ENCODE measurements around the gene DDX11. TPM values are rescaled to one million over a fixed set of nuclear protein-coding genes. Genes with fewer than 3 reads are reported as not detected.

Gene DDX11
- total and polyA plus RNA-seq, 2 donors (not counting 1 experiment from before 2014, with no cell fraction given) = 68.0 to 90.2 TPM

- peak overlapping the region; percentile 46 for H3K27ac Mint-ChIP-seq
- Histone ChIP-seq H3K9ac (ENCODE audit: low read length) (peak overlapping the region; percentile 56), H3K4me2 (replicated peaks; ENCODE audit: low read depth, low read length, poor library complexity, severe bottlenecking) (peak overlapping the region; percentile 84), H3K9me3 (ENCODE audit: control extremely low read depth in 1 of 3, control insufficient read depth in 2 of 3, insufficient read depth in 1 of 3, low read length in 2 of 3) (peaks cover 0 to 28% (median 0%) of the 10 kb centered on the region in 3 donors), H3K27ac (ENCODE audit: low read length in 2 of 2) (no peak overlapping the region), H3K4me1 (ENCODE audit: control insufficient read depth in 2 of 2, insufficient read depth in 2 of 2, low read length in 2 of 2) (peaks cover 28 to 32% of the 10 kb centered on the region in 2 donors), H3K79me2 (ENCODE audit: control insufficient read depth, insufficient read depth, low read length) (no peaks in the 10 kb centered on the region), H3K27me3 (replicated peaks in 1 of 4; ENCODE audit: control extremely low read depth in 1 of 4, control insufficient read depth in 3 of 4, insufficient read depth in 4 of 4, low read length in 3 of 4) (peaks cover 0 to 34% (median 6%) of the 10 kb centered on the region in 4 experiments), H3K36me3 (replicated peaks in 1 of 2; ENCODE audit: control extremely low read depth in 1 of 2, control insufficient read depth in 1 of 2, extremely low read depth in 1 of 2, insufficient read depth in 2 of 2, low read length in 1 of 2) (no peaks in the 10 kb centered on the region), H2AFZ (ENCODE audit: insufficient read depth, low read depth, low read length, poor library complexity, severe bottlenecking) (peak overlapping the region; percentile 64), H4K20me1 (ENCODE audit: control insufficient read depth, insufficient read depth, low read length, poor library complexity, severe bottlenecking) (no peaks in the 10 kb centered on the region), H3K4me3 (ENCODE audit: control extremely low read depth in 1 of 5, extremely low read depth in 1 of 5, insufficient read depth in 1 of 5, low read depth in 2 of 5, low read length in 4 of 5) (peak overlapping the region in 4 of 5 experiments; percentile 37 to 65 (median 56))
- intact Hi-C loops (cut with micrococcal nuclease) = loop anchor here (5.0 kb wide), 1 partner anchor 267 kb away; no protein-coding TSS in a partner anchor
- ChIA-PET CTCF (no interaction called here), POLR2A (no interaction called here)
- peak overlapping the region; percentile 83 for H3K4me3 Mint-ChIP-seq
- peaks cover 2% of the 10 kb centered on the region for H3K27me3 Mint-ChIP-seq
- H3K4me1 Mint-ChIP-seq = peaks cover 4% of the 10 kb centered on the region
- peak; percentile 34 for ATAC-seq (ENCODE audit: low read depth)
- no peaks in the 10 kb centered on the region for H3K9me3 Mint-ChIP-seq (ENCODE audit: insufficient read depth)
- TF ChIP-seq EZH2 (IDR thresholded peaks at IDR 0.05; ENCODE audit: borderline replicate concordance, insufficient read depth, low read depth, low read length, poor library complexity, severe bottlenecking) = no peak
- TF ChIP-seq, protein P1, sequence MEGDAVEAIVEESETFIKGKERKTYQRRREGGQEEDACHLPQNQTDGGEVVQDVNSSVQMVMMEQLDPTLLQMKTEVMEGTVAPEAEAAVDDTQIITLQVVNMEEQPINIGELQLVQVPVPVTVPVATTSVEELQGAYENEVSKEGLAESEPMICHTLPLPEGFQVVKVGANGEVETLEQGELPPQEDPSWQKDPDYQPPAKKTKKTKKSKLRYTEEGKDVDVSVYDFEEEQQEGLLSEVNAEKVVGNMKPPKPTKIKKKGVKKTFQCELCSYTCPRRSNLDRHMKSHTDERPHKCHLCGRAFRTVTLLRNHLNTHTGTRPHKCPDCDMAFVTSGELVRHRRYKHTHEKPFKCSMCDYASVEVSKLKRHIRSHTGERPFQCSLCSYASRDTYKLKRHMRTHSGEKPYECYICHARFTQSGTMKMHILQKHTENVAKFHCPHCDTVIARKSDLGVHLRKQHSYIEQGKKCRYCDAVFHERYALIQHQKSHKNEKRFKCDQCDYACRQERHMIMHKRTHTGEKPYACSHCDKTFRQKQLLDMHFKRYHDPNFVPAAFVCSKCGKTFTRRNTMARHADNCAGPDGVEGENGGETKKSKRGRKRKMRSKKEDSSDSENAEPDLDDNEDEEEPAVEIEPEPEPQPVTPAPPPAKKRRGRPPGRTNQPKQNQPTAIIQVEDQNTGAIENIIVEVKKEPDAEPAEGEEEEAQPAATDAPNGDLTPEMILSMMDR (IDR thresholded peaks at IDR 0.05) = no peak
- peak; percentile 43 for DNase-seq
- WGBS (ENCODE audit: insufficient coverage) = 3% methylated on average over 20 of the region's 34 CpGs
These were observed 45.6 kb downstream of the DDX11 start for GRCh38 chr12:31119192-31119802.

DNA sequence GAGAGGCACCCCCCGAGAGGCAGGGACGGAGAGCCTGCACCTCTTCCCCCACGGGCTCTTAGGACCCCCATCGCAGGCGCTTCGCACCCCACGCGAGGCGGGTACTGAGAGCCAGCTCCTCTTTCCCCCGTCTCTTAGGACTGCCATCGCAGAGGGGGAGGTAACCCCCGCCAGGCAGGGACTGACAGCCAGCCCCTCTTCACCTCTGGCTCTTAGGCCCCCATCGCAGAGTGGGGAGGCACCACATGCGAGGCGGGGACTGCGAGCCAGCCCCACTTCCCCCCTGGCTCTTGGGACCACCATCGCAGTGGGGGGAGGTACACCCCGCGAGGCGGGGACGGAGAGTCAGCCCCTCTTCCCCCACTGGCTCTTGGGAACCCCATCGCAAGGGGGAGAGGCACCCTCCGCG, 46.1 kb downstream of the DDX11 start:
- Histone ChIP-seq H3K4me3 (ENCODE audit: control extremely low read depth in 1 of 5, extremely low read depth in 1 of 5, insufficient read depth in 1 of 5, low read depth in 2 of 5, low read length in 4 of 5) (peak overlapping the region in 3 of 5 experiments; percentile 37 to 60 (median 53)), H2AFZ (ENCODE audit: insufficient read depth, low read depth, low read length, poor library complexity, severe bottlenecking) (peak overlapping the region; percentile 64), H3K9ac (ENCODE audit: low read length) (no peak overlapping the region), H3K4me2 (replicated peaks; ENCODE audit: low read depth, low read length, poor library complexity, severe bottlenecking) (peak overlapping the region; percentile 84), H3K27ac (ENCODE audit: low read length in 2 of 2) (no peak overlapping the region), H3K4me1 (ENCODE audit: control insufficient read depth in 2 of 2, insufficient read depth in 2 of 2, low read length in 2 of 2) (peaks cover 28 to 32% of the 10 kb centered on the region in 2 donors), H4K20me1 (ENCODE audit: control insufficient read depth, insufficient read depth, low read length, poor library complexity, severe bottlenecking) (no peaks in the 10 kb centered on the region), H3K27me3 (replicated peaks in 1 of 4; ENCODE audit: control extremely low read depth in 1 of 4, control insufficient read depth in 3 of 4, insufficient read depth in 4 of 4, low read length in 3 of 4) (peaks cover 0 to 34% (median 6%) of the 10 kb centered on the region in 4 experiments), H3K9me3 (ENCODE audit: control extremely low read depth in 1 of 3, control insufficient read depth in 2 of 3, insufficient read depth in 1 of 3, low read length in 2 of 3) (peaks cover 0 to 28% (median 0%) of the 10 kb centered on the region in 3 donors), H3K79me2 (ENCODE audit: control insufficient read depth, insufficient read depth, low read length) (no peaks in the 10 kb centered on the region), H3K36me3 (replicated peaks in 1 of 2; ENCODE audit: control extremely low read depth in 1 of 2, control insufficient read depth in 1 of 2, extremely low read depth in 1 of 2, insufficient read depth in 2 of 2, low read length in 1 of 2) (no peaks in the 10 kb centered on the region)
- TF ChIP-seq EZH2 (IDR thresholded peaks at IDR 0.05; ENCODE audit: borderline replicate concordance, insufficient read depth, low read depth, low read length, poor library complexity, severe bottlenecking) = no peak
- TF ChIP-seq, protein P1 (IDR thresholded peaks at IDR 0.05) = no peak
- no peak for DNase-seq
- WGBS (ENCODE audit: insufficient coverage) = 25% methylated on average over 19 of the region's 24 CpGs
- ChIA-PET POLR2A (no interaction called here), CTCF (no interaction called here)
- no peak overlapping the region for H3K4me3 Mint-ChIP-seq
- peaks cover 4% of the 10 kb centered on the region for H3K4me1 Mint-ChIP-seq
- H3K27ac Mint-ChIP-seq = no peak overlapping the region
- H3K9me3 Mint-ChIP-seq (ENCODE audit: insufficient read depth) = no peaks in the 10 kb centered on the region
- no peaks in the 10 kb centered on the region for H3K27me3 Mint-ChIP-seq
- intact Hi-C loops (cut with micrococcal nuclease) = loop anchor here (5.0 kb wide), 1 partner anchor 268 kb away; no protein-coding TSS in a partner anchor
- ATAC-seq (ENCODE audit: low read depth) = no peak

Data from B cell (primary cell).